ENCODE measurements around the gene TMEM238L.

TMEM238L gene

GRCh38 chr17:10797476-10798328 lies 6.2 kb downstream of the TMEM238L start:
- no peak overlapping the region for H3K9ac ChIP-seq (ENCODE audit: low read length)
- no peaks in the 10 kb centered on the region for H3K27me3 ChIP-seq (ENCODE audit: low read depth, low read length)
- H3K9me3 ChIP-seq (ENCODE audit: insufficient read depth, low read length): no peaks in the 10 kb centered on the region
- no peak for TF ChIP-seq EZH2phosphoT487 (IDR thresholded peaks at IDR 0.05; ENCODE audit: low read depth)
- TF ChIP-seq CTCF (IDR thresholded peaks at IDR 0.05; ENCODE audit: low read depth, low read length): no peak
- no peak overlapping the region for H3K4me2 ChIP-seq (ENCODE audit: low read length)
- H3K4me3 ChIP-seq (ENCODE audit: low read length): no peak overlapping the region
- no peaks in the 10 kb centered on the region for H3K4me1 ChIP-seq (ENCODE audit: low read length)
- H3K36me3 ChIP-seq (replicated peaks; ENCODE audit: low read depth, low read length): no peaks in the 10 kb centered on the region
- no peaks in the 10 kb centered on the region for H4K20me1 ChIP-seq (ENCODE audit: insufficient read depth, low read length)
- no peak overlapping the region for H3K27ac ChIP-seq (ENCODE audit: low read length)
- H2AFZ ChIP-seq (ENCODE audit: low read depth, low read length): no peak overlapping the region
- H3K79me2 ChIP-seq (ENCODE audit: low read length): no peaks in the 10 kb centered on the region

GRCh38 chr17:10793816-10794215 lies 10.1 kb downstream of the TMEM238L start:
- no peak overlapping the region for H3K27ac ChIP-seq (ENCODE audit: low read length)
- H3K27me3 ChIP-seq (ENCODE audit: low read depth, low read length): 0 out of 2 replicates have a peak, but pooled peaks cover 3% of the 10 kb centered on the region
- no peaks in the 10 kb centered on the region for H3K79me2 ChIP-seq (ENCODE audit: low read length)
- H4K20me1 ChIP-seq (ENCODE audit: insufficient read depth, low read length): no peaks in the 10 kb centered on the region
- H3K4me1 ChIP-seq (ENCODE audit: low read length): no peaks in the 10 kb centered on the region
- no peak overlapping the region for H2AFZ ChIP-seq (ENCODE audit: low read depth, low read length)
- H3K36me3 ChIP-seq (replicated peaks; ENCODE audit: low read depth, low read length): no peaks in the 10 kb centered on the region
- TF ChIP-seq EZH2phosphoT487 (IDR thresholded peaks at IDR 0.05; ENCODE audit: low read depth) (no peak), CTCF (IDR thresholded peaks at IDR 0.05; ENCODE audit: low read depth, low read length) (no peak)
- no peak overlapping the region for H3K4me3 ChIP-seq (ENCODE audit: low read length)
- H3K4me2 ChIP-seq (ENCODE audit: low read length): no peak overlapping the region
- no peak overlapping the region for H3K9ac ChIP-seq (ENCODE audit: low read length)
- no peaks in the 10 kb centered on the region for H3K9me3 ChIP-seq (ENCODE audit: insufficient read depth, low read length)

- Histone ChIP-seq H4K20me1 (ENCODE audit: insufficient read depth, low read length) (no peaks in the 10 kb centered on the region), H3K9ac (ENCODE audit: low read length) (no peak overlapping the region), H3K4me2 (ENCODE audit: low read length) (no peak overlapping the region), H3K4me3 (ENCODE audit: low read length) (no peak overlapping the region), H3K79me2 (ENCODE audit: low read length) (no peaks in the 10 kb centered on the region), H3K27me3 (ENCODE audit: low read depth, low read length) (0 out of 2 replicates have a peak, but pooled peaks cover 3% of the 10 kb centered on the region), H3K27ac (ENCODE audit: low read length) (no peak overlapping the region), H3K9me3 (ENCODE audit: insufficient read depth, low read length) (no peaks in the 10 kb centered on the region), H3K36me3 (replicated peaks; ENCODE audit: low read depth, low read length) (no peaks in the 10 kb centered on the region), H3K4me1 (ENCODE audit: low read length) (no peaks in the 10 kb centered on the region), H2AFZ (ENCODE audit: low read depth, low read length) (no peak overlapping the region)
- TF ChIP-seq EZH2phosphoT487 (IDR thresholded peaks at IDR 0.05; ENCODE audit: low read depth) (no peak), CTCF (IDR thresholded peaks at IDR 0.05; ENCODE audit: low read depth, low read length) (no peak)
Observed at GRCh38 chr17:10793256-10793655, 10.6 kb downstream of the TMEM238L start.

- H3K9me3 ChIP-seq (ENCODE audit: insufficient read depth, low read length): no peaks in the 10 kb centered on the region
- H3K36me3 ChIP-seq (replicated peaks; ENCODE audit: low read depth, low read length): no peaks in the 10 kb centered on the region
- no peaks in the 10 kb centered on the region for H4K20me1 ChIP-seq (ENCODE audit: insufficient read depth, low read length)
- H3K4me1 ChIP-seq (ENCODE audit: low read length): no peaks in the 10 kb centered on the region
- TF ChIP-seq CTCF (IDR thresholded peaks at IDR 0.05; ENCODE audit: low read depth, low read length) (no peak), EZH2phosphoT487 (IDR thresholded peaks at IDR 0.05; ENCODE audit: low read depth) (no peak)
- H3K4me3 ChIP-seq (ENCODE audit: low read length): no peak overlapping the region
- no peak overlapping the region for H3K4me2 ChIP-seq (ENCODE audit: low read length)
- no peak overlapping the region for H3K27ac ChIP-seq (ENCODE audit: low read length)
- no peak overlapping the region for H3K9ac ChIP-seq (ENCODE audit: low read length)
- no peak overlapping the region for H2AFZ ChIP-seq (ENCODE audit: low read depth, low read length)
- no peaks in the 10 kb centered on the region for H3K79me2 ChIP-seq (ENCODE audit: low read length)
- H3K27me3 ChIP-seq (ENCODE audit: low read depth, low read length): 0 out of 2 replicates have a peak, but pooled peaks cover 3% of the 10 kb centered on the region
Observed at GRCh38 chr17:10792151-10792550, 11.7 kb downstream of the TMEM238L start.

Data from OCI-LY3 (cell line).